Keratinocyte (primary cell): Measurements from ENCODE around the gene STATH.

ENCODE experiments used
- EZH2 ChIP-seq: IDR thresholded peaks from one replicate; pipeline ENCODE4 v1.6.1; 2012; ENCODE audit warnings: inconsistent platforms, mild to moderate bottlenecking, low read length, moderate library complexity
- TF ChIP-seq, protein P1 (sequence below), 3 experiments: IDR thresholded peaks in 1 of 3; conservative IDR thresholded peaks in 1 of 3; optimal IDR thresholded peaks in 1 of 3; 2 replicates in 2 of 3; 3 replicates in 1 of 3; pipeline versions ENCODE3 to v1.5.1; 2011; ENCODE audit warnings: low read length in 3 of 3, mild to moderate bottlenecking in 3 of 3, moderate library complexity in 2 of 3, control low read depth in 1 of 3, inconsistent platforms in 1 of 3; ENCODE audit not compliant: insufficient read depth in 2 of 3; ENCODE audit errors: extremely low read depth in 1 of 3

DNA sequence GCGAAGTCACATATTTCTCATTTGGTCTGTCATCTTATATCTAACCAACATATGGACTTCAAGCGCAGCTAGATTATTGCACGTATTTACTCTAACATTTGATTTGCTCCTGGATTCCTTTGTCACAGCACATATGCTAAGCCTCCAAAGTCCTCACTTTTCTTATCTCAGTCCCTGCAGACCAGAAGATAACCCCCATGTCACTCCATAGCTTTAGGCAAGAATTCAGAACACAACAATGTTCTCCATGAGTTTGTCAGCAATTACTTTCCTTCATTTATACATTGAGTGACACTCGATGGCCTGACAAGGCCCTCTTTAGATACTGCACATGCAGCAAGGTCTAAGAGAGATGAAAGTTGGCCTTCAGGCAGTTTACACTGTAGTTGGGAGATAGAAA is 4.8 kb upstream of the STATH start:
- TF ChIP-seq, protein P1, sequence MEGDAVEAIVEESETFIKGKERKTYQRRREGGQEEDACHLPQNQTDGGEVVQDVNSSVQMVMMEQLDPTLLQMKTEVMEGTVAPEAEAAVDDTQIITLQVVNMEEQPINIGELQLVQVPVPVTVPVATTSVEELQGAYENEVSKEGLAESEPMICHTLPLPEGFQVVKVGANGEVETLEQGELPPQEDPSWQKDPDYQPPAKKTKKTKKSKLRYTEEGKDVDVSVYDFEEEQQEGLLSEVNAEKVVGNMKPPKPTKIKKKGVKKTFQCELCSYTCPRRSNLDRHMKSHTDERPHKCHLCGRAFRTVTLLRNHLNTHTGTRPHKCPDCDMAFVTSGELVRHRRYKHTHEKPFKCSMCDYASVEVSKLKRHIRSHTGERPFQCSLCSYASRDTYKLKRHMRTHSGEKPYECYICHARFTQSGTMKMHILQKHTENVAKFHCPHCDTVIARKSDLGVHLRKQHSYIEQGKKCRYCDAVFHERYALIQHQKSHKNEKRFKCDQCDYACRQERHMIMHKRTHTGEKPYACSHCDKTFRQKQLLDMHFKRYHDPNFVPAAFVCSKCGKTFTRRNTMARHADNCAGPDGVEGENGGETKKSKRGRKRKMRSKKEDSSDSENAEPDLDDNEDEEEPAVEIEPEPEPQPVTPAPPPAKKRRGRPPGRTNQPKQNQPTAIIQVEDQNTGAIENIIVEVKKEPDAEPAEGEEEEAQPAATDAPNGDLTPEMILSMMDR (optimal IDR thresholded peaks at IDR 0.05 in 1 of 3, IDR thresholded peaks at IDR 0.05 in 1 of 3, conservative IDR thresholded peaks at IDR 0.05 in 1 of 3; ENCODE audit: extremely low read depth in 1 of 3, insufficient read depth in 2 of 3, low read length in 3 of 3), result no peak
- TF ChIP-seq EZH2, result no peak
